Measurements from ENCODE around the gene PBX2.
A peak's percentile ranks its signal among the peaks of the same experiment; 100 is the strongest.
"Not testable (repeated sequence)": the region's sequence is repeated elsewhere in the genome, so short reads cannot be mapped to it uniquely, and the experiment has no call there.

Gene PBX2, protein sequence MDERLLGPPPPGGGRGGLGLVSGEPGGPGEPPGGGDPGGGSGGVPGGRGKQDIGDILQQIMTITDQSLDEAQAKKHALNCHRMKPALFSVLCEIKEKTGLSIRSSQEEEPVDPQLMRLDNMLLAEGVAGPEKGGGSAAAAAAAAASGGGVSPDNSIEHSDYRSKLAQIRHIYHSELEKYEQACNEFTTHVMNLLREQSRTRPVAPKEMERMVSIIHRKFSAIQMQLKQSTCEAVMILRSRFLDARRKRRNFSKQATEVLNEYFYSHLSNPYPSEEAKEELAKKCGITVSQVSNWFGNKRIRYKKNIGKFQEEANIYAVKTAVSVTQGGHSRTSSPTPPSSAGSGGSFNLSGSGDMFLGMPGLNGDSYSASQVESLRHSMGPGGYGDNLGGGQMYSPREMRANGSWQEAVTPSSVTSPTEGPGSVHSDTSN

DNA sequence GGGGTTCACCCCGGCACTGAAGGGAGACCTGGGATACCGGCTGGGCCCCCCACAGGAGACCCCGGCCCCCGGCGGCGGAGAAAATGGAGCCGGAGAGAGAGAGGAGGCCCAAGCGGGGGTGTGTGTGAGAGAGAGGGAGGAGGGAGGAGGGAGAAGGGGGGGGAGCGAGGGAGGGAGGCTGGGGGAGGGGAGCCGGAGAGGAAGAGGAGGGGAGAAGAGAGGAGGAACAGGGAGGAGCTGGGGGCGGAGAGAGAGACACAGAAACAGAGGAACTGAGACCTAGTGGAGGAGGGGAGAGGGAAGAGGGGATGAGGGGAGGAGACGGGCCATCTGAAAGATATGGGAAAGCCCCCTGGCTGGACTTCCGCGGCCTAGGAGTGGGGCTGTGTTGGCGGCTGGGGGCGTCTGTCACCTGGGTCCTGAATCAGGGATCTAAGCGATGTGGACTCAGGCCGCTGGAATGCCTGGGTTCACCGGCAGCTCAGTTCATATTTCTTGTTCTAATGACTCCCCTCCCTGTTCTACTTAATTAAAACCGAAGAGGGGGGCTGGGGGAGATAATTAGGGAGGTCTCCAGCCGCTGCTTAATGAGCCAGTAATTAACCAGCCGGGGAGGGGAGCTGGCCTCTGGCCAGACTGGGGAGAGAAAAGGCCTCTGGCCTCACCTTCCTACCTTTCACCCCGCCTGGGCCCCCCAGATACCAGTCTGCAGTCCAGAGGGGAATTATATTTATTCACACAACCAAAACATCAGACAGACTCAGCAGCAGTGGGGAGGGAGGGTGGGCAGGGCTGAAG, at the start of gene PBX2:
Gene PBX2 (minus strand): TSS at position 149 of the 798 bp plus-strand sequence. CDS start 287 bp downstream, outside the sequence.
- DNase-seq (ENCODE audit: low read depth in 2 of 3, low spot score in 1 of 3) = peak; percentile 61 to 82 (median 73)

DNA sequence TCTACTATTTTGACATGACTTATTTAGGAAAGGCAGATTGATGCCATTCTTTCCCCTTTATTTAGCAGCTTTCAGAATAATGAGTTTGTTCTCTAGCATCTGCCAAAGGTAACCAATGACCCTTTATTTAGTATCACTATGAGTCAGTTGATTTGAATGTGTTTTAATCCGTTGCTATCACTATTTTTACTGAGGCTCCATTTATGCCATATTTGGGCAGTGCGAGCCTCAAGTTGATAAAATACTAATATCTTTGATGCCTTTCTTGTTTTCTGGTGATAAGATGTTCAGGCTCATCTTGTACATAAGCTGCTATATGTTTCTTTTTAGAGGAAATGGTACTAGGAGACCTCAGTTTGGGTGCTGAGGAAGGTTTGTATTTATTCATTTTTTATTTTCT, 49.5 kb upstream of the PBX2 start:
- no peak for DNase-seq (ENCODE audit: low read depth in 2 of 3, low spot score in 1 of 3)

DNA sequence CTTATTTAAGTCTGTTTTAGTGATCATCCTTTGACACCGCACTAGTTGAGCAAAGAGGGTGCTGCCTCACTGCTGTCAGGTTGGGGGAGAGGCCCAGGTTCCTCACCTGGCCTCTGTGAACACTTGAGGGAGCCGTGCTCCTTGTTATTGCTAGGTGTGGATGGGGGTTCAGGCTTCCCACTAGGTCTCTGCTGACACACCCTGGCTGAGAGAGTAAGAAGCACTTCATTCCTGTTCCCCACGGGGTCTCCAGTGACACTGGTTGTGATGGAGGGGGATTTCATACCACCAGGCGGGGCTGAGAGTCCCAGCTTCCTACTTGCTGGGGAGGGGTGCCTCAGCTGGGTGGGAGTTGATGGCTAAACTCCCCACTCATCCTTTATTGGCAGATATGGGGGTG, 44.9 kb upstream of the PBX2 start:
- no peak for DNase-seq (ENCODE audit: low read depth in 2 of 3, low spot score in 1 of 3)

DNA sequence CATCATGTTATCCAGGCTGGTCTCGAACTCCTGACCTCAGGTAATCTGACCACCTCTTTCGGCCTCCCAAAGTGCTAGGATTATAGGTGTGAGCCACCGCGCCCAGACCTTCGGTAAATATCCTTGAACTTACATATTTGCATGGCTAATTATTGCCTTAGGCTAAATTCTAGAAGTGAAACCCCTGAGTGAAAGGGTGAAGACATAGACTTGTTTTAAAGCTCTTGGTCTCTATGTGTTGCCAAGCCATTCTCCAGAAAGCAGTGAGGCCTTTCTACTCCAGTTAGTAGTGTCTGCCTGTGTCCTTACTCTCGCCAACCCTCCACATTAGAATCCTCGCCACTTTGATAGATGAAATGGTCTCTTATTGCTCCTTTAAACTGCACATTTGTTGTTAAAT, 36.4 kb upstream of the PBX2 start:
- DNase-seq (ENCODE audit: low read depth in 2 of 3, low spot score in 1 of 3) = no peak

DNA sequence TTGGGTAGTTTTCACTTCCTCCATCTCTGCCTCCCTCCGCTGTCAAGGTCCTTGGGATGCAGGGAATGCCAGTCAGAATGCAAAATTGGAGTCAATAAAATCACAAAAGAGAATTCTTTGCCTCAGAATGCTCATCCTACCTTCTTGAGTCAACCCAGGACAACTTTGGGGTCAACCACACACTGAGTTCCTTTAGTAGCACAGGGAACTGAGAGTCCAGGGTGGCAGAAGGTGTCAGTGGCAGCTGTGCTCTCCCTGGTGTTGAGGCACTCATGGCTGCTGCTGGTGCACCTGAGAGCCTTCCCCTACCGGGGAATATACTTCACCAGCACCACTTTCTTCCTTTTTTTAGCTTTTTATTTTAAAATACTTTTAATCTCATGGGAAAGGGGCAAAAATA, 34.7 kb upstream of the PBX2 start:
- no peak for DNase-seq (ENCODE audit: low read depth in 2 of 3, low spot score in 1 of 3)

DNA sequence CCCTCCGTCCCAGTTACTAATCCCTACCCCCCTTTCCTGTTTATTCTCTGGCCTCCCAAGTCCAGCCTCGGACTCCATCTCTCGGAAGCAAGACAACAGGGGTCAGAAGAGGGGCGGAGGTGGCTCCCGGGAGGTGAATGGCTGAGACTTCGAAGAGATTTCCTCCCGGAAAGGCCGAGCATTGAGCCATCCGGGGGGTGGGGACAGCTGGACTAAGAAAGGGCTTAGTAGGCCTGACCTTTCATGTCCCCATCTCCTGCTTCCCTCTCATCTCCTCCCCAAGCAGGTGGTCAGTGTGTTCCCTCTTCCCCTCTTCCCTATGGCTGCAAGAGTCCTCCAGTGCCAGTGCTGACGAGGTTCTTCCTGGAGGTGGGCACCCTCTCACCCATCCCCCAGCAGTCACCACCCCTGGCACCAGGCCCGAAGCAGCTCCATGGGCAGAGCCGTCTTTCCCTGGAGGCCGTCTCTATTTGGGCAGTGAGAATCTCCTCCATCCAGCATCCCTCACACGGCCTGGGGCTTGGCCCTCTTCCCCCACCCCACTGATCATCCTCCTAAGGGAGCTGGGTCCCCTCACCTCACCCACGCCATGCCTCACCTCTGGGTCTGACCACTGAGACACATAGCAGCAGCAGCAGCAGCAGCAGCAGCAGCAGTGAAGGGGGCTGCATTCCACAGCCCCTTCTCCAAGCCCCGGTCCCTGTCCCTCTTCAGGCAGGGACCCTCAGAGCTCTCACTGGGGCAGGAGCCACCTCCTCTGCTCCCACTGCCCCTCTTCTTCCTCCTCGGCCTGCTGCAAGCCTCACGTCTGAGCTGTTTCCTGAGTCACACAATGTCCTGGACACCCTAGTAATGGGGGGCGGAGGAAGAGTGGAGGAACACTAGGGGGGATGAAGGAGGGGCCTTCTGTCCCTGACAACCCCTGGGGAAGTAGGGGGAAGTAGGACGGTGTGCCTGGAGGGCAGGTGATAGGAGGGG, 33.5 kb upstream of the PBX2 start, which contains the start of gene NOTCH4:
Gene NOTCH4 (minus strand): TSS at position 810 of the 978 bp plus-strand sequence. CDS start 139 bp downstream, at position 671.
- no peak for DNase-seq (ENCODE audit: low read depth in 2 of 3, low spot score in 1 of 3)

DNA sequence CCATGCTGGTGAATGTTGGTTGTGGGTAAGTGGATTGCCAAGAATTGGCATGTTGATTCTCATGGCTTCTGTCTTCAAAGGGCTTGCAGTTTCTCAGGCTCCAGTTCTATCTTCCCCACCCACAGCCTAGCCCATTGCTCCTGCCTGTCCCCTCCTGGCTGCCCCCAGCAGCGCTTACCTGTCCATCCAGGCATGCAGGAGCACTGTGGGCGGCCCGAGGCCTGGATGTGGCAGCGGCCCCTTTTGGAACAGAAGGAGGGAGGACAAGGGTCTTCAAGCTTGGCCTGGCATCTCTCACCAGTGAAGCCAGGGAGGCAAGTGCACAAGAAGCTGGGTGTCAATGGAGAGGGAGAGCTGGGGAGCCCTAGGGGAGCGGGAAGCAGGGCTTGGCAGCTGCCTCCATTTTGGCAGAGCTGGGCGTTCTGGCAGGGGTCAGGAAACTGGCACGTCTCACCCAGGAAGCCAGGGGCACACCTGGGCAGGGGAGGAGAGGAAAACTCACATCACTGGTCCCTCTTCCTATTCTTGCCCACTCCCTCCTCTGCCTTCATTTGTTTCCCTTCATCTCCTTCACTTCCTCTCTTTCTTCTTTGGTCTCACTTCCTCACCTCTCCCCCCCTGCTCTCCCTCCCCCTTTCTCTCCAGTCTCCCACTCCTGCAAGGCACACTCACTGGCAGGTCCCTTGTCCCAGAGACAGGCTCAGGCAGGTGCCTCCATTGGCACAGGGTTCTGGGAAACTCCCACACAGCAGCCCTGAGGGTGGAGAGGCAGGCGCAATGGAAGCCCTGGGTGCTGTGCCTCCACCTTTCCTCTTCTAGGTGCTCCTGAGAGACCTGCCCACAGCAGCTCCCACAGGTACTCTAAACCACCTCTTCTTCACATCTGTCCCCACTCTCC, 32.6 kb upstream of the PBX2 start:
- no peak for DNase-seq (ENCODE audit: low read depth in 2 of 3, low spot score in 1 of 3)

DNA sequence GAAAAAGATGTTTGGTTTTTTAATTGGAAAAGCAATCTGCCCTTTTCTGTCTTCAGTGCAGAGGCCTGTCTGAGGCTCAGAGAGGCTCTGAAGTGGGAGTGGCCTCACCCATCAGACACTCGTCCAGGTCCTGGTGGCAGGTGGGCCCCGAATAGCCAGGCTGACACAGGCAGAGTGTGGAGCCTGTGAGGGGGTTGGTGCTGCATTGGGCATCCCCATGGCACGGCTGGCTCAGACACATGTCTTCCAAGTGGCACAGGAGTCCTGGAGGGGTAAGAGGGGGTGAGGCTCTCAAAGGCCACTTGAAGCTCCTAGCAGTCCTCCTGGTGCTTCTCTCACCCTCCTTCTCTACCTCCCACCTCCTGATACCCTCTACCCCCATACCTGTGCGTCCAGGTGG, 30.0 kb upstream of the PBX2 start:
- DNase-seq (ENCODE audit: low read depth in 2 of 3, low spot score in 1 of 3) = no peak

DNA sequence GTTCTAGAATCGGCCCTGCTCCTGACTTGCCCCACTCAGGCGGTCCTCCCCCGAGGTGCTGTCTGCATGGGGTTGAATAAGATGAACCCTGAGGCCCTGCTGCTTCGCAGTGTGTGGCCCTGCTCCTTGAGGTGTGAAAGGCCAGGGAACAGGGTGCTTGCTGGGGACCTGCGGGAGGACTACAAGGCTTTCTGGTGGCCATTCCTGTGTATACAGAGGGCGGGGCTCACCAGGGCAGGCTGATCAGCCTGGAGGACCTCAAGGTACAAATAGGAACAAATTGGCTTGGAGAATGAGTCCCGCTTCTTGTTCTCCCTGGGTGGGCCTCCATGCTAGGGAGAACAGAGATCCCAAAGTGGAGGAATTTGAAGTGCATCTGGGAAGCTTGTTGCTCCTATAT, 28.2 kb upstream of the PBX2 start:
- no peak for DNase-seq (ENCODE audit: low read depth in 2 of 3, low spot score in 1 of 3)

DNA sequence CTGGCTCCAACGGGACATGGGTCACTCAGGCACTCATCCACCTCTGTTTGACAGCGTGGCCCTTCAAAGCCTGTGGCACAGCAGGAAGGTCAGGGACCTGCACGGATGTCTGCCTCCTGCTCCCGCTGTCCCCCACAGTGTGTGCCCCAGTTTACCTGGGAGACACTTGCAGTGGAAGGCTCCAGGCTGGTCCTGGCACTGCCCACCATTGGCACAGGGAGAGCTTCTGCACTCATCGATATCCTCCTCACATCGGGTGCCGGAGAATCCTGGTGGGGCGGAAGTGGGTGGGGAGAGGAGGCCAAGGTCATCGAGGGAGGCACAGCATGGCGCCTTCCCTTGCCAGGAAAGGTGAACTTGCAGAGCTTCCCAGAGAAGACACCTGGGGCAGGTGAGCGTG, 27.0 kb upstream of the PBX2 start:
- no peak for DNase-seq (ENCODE audit: low read depth in 2 of 3, low spot score in 1 of 3)

DNA sequence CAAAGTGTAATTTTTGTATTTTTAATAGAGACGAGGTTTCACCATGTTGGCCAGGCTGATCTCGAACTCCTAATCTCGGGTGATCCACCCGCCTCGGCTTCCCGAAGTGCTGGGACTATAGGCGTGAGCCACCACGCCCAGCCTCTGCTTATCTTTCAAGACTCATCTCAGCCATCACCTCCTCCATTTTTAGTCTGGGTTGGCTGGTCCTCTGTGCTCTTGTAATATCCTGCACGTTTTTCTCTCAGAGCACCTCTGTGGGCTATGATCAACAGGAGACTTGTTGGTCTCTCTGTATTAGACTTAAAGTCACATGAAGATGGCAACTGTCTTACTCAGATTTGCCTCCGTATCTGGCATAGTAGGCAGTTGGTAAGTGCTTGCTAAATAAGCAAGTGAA, 26.3 kb upstream of the PBX2 start:
- no peak for DNase-seq (ENCODE audit: low read depth in 2 of 3, low spot score in 1 of 3)

DNA sequence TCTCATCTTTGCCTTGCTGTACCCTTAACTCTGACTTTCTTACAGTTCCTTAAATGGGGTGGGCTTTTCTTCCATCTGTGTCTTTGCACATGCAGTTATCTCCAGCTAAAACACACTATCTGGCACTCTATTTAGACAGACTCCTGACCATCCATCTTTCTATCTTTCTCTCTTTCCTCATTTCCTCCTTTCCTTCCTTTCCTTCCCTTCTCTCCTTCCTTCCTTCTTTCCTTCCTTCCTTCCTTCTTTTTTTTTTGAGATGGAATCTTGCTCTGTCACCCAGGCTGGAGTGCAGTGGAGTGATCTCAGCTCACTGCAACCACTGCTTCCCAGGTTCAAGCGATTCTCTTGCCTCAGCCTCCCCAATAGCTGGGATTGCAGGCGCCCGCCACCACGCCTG, 25.6 kb upstream of the PBX2 start:
- no peak for DNase-seq (ENCODE audit: low read depth in 2 of 3, low spot score in 1 of 3)

DNA sequence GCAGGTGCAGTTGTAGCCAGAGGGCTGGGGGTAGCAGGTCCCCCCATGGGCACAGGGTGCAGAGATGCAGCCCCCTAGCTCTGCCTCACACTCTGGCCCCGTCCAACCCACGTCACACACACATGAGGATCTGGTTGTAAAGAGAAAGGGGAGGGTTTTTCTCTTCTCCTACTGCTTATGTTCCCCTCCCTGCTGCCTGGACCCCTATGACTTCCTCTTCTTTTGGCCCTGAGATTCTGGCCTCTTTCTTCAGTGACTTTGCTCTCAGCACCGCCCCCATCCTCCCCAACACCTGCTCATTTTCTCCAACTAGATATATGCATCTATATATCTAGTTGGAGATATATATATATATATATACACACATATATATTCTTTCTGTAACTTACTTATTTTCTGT, 24.1 kb upstream of the PBX2 start:
- DNase-seq (ENCODE audit: low read depth in 2 of 3, low spot score in 1 of 3) = no peak

DNA sequence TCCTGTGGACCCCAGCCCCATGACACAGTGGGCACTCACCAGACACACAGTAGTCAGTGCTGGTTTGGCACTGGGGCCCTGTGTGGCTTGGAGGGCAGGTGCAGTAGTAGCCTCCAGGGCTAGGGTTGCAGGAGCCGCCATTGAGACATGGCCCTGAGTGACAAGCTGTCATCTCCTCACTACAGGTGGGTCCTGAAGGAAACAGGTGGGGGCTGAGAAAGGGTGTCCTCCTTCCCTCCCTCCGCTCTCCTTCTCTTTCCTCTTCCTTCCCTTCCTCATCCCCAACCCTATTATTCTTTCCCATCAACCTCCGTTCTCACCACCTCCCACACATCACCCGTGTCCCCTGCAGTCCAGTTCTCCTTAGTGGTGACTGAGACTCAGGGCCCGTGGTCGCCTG, 23.6 kb upstream of the PBX2 start:
- no peak for DNase-seq (ENCODE audit: low read depth in 2 of 3, low spot score in 1 of 3)

DNA sequence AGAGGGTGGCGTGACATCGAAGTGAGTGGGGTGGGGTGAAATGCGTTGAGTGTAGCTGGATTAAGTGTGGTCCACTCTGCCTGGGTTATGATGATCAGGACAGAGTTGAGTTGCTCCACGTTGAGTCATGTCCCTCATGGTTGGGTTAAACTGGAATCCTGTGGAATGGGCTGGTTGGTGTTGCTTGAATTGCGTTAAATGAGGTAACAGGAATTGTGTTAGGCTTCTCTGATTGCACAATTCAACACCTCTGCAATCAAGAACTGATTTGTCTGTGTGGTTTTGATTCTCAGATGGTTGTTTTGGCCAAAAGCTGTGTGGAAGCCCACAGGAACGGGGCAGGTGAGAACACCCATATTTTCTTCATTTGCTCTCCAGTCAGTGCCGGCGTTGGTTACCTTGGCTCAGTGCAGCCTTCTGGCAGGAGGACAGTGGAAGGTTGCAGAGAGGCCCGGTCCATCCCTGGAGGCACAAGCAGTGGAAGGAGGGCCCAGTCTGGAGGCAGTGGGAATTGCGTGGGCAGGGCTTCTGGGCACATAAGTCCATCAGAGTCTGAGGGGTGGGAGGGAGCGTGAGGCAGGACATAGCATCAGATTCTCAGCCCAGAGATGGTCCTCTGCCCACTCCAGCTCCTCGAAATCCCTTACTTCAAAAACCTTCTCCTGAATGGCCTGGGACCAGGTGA, 22.2 kb upstream of the PBX2 start:
- no peak for DNase-seq (ENCODE audit: low read depth in 2 of 3, low spot score in 1 of 3)

DNA sequence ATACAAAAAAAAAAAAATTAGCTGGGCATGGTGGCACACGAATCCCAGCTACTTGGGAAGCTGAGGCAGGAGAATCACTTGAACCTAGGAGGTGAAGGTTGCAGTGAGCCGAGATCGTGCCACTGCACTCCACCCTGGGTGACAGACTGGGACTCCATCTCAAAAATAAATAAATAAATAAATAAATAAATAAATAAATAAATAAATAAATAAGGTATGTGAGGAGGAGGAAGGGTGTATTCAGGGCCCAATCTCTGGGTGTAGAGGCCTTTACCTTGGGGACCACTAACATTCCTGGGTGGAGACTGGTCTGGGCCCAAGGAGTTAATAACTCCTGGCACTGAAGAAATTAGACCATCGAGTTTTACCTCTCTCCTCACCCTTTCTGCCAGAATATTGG, 21.4 kb upstream of the PBX2 start:
- not testable (repeated sequence) for DNase-seq (ENCODE audit: low read depth in 2 of 3, low spot score in 1 of 3)

DNA sequence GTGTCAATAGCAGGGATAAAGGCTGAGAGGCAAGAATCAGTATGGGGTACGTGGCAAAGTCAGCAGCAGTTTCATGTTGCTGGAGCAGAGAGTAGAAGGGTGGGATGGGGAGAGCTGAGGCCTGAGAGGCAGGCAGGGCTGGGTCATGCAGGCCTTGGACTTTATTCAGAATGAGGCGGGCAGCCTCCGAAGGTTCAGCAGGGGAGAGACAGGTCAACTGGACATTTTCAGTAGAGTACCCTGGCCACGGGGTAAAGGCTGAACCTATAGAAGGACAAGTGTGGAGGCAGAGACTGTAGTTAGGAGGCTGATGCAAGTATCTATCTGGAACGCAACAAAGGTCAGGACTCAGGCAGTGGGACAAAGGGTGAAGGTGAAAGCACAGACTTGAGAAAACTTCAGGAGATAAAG, 20.2 kb upstream of the PBX2 start:
- DNase-seq (ENCODE audit: low read depth in 2 of 3, low spot score in 1 of 3) = no peak

DNA sequence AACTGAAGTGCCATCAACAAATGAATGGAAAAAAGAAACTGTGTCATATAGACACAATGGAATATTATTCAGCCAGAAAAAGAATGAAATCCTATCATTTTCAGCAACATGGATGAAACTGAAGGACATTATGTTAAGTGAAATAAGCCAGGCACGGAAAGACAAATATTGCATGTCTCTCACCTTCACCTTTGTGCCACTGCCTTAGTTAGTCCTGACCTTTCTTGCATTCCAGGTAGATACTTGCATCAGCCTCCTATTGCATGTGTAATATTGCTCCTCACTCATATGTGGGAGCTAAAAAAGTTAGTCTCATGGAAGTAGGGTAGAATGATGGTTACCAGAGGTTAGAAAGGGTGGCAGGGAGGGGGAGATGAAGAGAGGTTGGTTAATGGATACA, 19.0 kb upstream of the PBX2 start:
- DNase-seq (ENCODE audit: low read depth in 2 of 3, low spot score in 1 of 3) = no peak

DNA sequence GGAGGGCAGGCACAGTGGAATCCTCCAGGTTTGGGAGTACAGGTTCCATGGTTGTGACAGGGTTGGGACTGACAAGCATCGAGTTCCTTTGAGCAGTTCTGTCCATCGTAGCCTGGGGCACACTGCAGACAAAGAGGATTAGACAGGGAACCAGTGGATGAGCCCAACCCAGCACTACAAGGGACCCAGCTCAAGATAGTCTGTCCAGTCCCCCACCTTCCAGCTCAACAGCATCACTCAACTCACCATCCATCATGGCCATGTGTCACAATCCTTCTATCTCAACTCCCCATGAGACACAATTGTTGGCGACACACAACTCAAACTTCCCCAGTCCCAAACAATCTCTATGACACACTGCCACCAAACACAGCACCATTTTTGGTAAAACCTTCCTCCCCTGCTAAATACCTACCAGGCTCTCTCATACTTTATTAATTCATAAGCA, 14.3 kb upstream of the PBX2 start:
- no peak for DNase-seq (ENCODE audit: low read depth in 2 of 3, low spot score in 1 of 3)
